ENCODE measurements around the gene CCDC68. TPM values are rescaled to one million over a fixed set of nuclear protein-coding genes. Genes with fewer than 3 reads are reported as not detected.

CCDC68 gene
- total and polyA plus RNA-seq, 2 of the 4 experiments (the other 2 are of a cell fraction), result 0.46 to 0.54 TPM

GRCh38 chr18:54948350-54948837, 10.9 kb downstream of the CCDC68 start:
- Histone ChIP-seq H2AFZ (replicated peaks; ENCODE audit: low read length, poor library complexity) (no peak overlapping the region), H3K79me1 (ENCODE audit: low read depth in 1 of 2, low read length in 2 of 2) (peaks cover 0 to 26% of the 10 kb centered on the region in 2 experiments; a peak in 2 of 4 replicates)

More at GRCh38 chr18:54948350-54948837, 10.9 kb downstream of the CCDC68 start:
- peak overlapping the region in 1 of 2 experiments; percentile 41; a peak in 1 of 4 replicates for H4K8ac ChIP-seq (ENCODE audit: low read depth in 2 of 2, low read length in 2 of 2)
- in situ Hi-C loops (cut with MboI; ENCODE audit: low sequenced_read_pairs), result no loop called here
- peak overlapping the region; percentile 67 for H3K4me2 ChIP-seq (ENCODE audit: low read depth, low read length)
- POLR2A ChIA-PET (ENCODE audit: unreplicated experiment), result no interaction called here
- H3K27ac ChIP-seq (ENCODE audit: insufficient read depth, low read length), result peak overlapping the region; percentile 9; the same call in 1 of the 2 replicates
- H3K4me1 ChIP-seq (ENCODE audit: control insufficient read depth, insufficient read depth, low read length), result peaks cover 12% of the 10 kb centered on the region
- intact Hi-C loops (cut with micrococcal nuclease), result no loop called here
- dilution Hi-C loops (cut with HindIII; ENCODE audit: low sequenced_read_pairs, unreplicated experiment), result no loop called here
- peak overlapping the region; percentile 34 for H3K14ac ChIP-seq (replicated peaks; ENCODE audit: low read depth, low read length)
- TF ChIP-seq MXI1 (IDR thresholded peaks at IDR 0.05; ENCODE audit: borderline replicate concordance, low read depth, low read length) (no peak), NFE2L2 (IDR thresholded peaks at IDR 0.05; ENCODE audit: low read depth, low read length) (no peak), POLR2A (IDR thresholded peaks at IDR 0.05; ENCODE audit: low read depth, low read length) (no peak), RAD21 (IDR thresholded peaks at IDR 0.05; ENCODE audit: low read length) (no peak), BHLHE40 (IDR thresholded peaks at IDR 0.05; ENCODE audit: low read depth, low read length) (no peak), CTCF (conservative IDR thresholded peaks at IDR 0.05; ENCODE audit: low read depth, low read length) (no peak), MAZ (IDR thresholded peaks at IDR 0.05; ENCODE audit: borderline replicate concordance, low read depth, low read length) (no peak), CEBPB (IDR thresholded peaks at IDR 0.05; ENCODE audit: low read depth, low read length) (no peak), SMC3 (IDR thresholded peaks at IDR 0.05; ENCODE audit: low read depth, low read length) (no peak), USF2 (IDR thresholded peaks at IDR 0.05; ENCODE audit: low read depth, low read length) (no peak), RCOR1 (IDR thresholded peaks at IDR 0.05; ENCODE audit: insufficient replicate concordance, low read length) (no peak), RFX5 (IDR thresholded peaks at IDR 0.05; ENCODE audit: low read depth, low read length) (no peak), MAFK (IDR thresholded peaks at IDR 0.05; ENCODE audit: low read depth, low read length) (no peak), FOS (IDR thresholded peaks at IDR 0.05; ENCODE audit: low read depth, low read length) (no peak), ELK1 (IDR thresholded peaks at IDR 0.05; ENCODE audit: borderline replicate concordance, low read depth, low read length) (no peak), CHD1 (IDR thresholded peaks at IDR 0.05; ENCODE audit: low read depth, low read length) (no peak)
- H3K18ac ChIP-seq (ENCODE audit: low read depth, low read length), result peak overlapping the region; percentile 73
- H3K4me3 ChIP-seq (ENCODE audit: insufficient read depth, low read depth, low read length), result no peak overlapping the region
- no TSS peak for BruUV-seq (replicated peaks)
- ATAC-seq (ENCODE audit: low read depth) (peak; percentile 75), DNase-seq (peak; percentile 43)
- H3K9me3 ChIP-seq (ENCODE audit: control insufficient read depth, insufficient read depth, low read length), result no peaks in the 10 kb centered on the region
- H3K36me3 ChIP-seq (ENCODE audit: control insufficient read depth, insufficient read depth, low read length), result no peaks in the 10 kb centered on the region
- CTCF ChIA-PET, result no interaction called here
- peak overlapping the region; percentile 76 for H3K4ac ChIP-seq (ENCODE audit: low read depth, low read length)
- H2BK5ac ChIP-seq (ENCODE audit: low read depth, low read length, poor library complexity, severe bottlenecking), result no peak overlapping the region
- peak overlapping the region; percentile 39; the same call in 1 of the 2 replicates for H3K23ac ChIP-seq (ENCODE audit: low read depth, low read length)
- WGBS, 2 experiments (ENCODE audit: extremely low coverage in 2 of 2, insufficient read length in 1 of 2), result 12% methylated on average over 3 of the region's 4 CpGs; no CpG with 5 or more reads in 1 of the 2 experiments
- H2BK120ac ChIP-seq (ENCODE audit: low read depth, low read length), result peak overlapping the region; percentile 64
- H3K56ac ChIP-seq (ENCODE audit: extremely low read depth, insufficient read depth, low read length), result no peak overlapping the region
- peak overlapping the region; percentile 60 for H2AK5ac ChIP-seq (ENCODE audit: low read depth, low read length)
- no peak overlapping the region for H3K9ac ChIP-seq (ENCODE audit: low read depth, low read length)
- no peaks in the 10 kb centered on the region for H4K20me1 ChIP-seq (ENCODE audit: insufficient read depth, low read length)
- H3K27me3 ChIP-seq (ENCODE audit: control insufficient read depth, insufficient read depth, low read length), result no peaks in the 10 kb centered on the region
- H2BK20ac ChIP-seq (ENCODE audit: low read depth, low read length), result peak overlapping the region; percentile 78
- H2AK9ac ChIP-seq (replicated peaks; ENCODE audit: low read depth, low read length, poor library complexity), result no peak overlapping the region
- H3K9me1 ChIP-seq (ENCODE audit: insufficient read depth, low read length), result peaks cover 13% of the 10 kb centered on the region
- H4K91ac ChIP-seq (ENCODE audit: insufficient read depth, low read depth, low read length), result 0 out of 2 replicates have a peak overlapping the region, but pooled peaks have one; percentile 8
- peak overlapping the region; percentile 45 for H4K5ac ChIP-seq (ENCODE audit: low read depth, low read length)
- H2BK15ac ChIP-seq (ENCODE audit: low read depth, low read length), result peak overlapping the region; percentile 7; the same call in 1 of the 3 replicates

Measured in IMR-90 (cell line).